GM21717 (cell line): ENCODE data around the gene TXNDC17.
"Not testable (repeated sequence)": the region's sequence is repeated elsewhere in the genome, so short reads cannot be mapped to it uniquely, and the experiment has no call there.

ENCODE experiments used
- ATAC-seq: cut with Tn5 transposase; IDR thresholded peaks from one replicate; pipeline ENCODE4 v1.9.1; 2021; ENCODE audit warnings: mild to moderate bottlenecking, moderate library complexity; ENCODE audit not compliant: unreplicated experiment

The TXNDC17 gene

GRCh38 chr17:6682339-6682738, 41.5 kb downstream of the TXNDC17 start:
- no peak for ATAC-seq

- ATAC-seq, result no peak
These were observed 42.3 kb downstream of the TXNDC17 start for GRCh38 chr17:6683081-6683684.

DNA sequence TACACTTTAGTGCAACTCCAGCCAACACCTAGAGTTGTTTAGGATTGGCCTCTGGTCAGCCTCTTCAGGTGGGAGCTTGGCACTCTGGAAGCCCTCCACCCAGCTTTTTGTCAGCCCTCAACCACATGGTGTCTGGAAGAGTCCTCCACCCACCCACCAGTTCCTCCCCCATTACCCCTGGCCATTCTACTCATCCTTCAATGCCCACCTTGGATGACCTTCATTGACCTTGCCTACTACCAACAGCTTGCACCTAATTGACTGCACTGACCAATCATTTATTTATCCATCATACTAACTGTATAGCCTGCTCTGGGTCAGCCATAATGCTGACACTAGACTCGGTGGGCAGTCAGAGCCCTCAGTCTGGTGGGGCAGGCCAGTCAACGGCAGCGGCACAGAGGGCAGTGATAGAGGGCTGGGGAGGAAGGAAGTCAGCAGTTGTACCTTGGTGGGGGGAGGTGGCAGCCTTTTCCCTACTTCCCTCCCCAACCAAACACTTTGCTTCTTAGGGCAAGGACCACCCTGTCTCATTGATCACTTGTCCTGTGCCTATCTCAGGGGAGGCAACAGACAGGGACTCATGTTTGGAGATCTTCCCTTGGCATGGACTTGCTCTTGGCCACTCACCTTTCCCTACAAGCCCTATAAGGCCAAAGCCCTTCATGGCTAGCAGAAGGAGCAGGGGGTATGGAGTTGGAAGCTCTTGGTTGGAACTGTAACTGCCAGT, 43.0 kb downstream of the TXNDC17 start:
- no peak for ATAC-seq

GRCh38 chr17:6684460-6684783, 43.6 kb downstream of the TXNDC17 start:
- no peak for ATAC-seq

DNA sequence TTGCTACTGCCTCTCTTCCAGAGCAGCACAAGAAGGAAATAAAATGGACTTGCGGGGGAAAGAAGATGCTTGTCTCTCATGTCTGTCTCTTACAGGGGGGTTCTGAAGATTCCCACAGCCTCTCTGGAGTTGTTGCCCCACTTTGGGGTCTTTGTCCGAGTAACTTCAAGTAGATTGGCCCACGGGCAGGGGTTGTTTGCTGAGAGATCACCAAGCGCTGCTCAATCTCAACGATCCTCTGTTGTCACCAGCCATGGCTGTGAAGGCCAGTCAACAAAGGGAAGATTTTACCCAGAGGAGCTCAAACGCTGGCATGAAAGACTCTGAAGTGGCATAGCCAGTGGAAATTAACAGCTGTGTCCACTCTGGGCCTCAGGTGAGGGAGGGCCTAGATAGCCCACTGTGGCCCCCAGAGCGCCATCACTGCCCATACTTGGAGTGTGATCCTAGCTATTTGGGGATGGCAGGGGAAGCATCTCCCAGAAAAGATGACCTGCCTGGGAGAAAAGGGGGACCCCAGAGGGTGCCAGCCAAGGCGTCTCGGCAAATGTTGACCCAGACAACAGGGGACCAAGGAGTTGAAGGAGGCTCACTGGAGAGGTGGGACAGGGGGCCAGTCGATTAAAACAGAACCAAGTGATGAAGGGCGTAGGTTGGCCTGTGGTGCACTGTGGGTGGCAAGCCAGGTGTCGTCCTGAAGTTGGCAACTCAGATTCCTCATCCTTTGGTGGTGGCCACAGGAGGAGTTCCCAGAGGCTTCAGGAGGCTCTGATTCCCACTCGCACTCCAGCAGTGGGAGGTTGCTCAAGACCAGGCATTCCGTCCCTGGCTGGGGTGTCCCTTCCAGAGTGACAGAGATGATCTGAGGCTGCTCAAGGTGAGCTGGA, 44.3 kb downstream of the TXNDC17 start:
- ATAC-seq, result no peak

DNA sequence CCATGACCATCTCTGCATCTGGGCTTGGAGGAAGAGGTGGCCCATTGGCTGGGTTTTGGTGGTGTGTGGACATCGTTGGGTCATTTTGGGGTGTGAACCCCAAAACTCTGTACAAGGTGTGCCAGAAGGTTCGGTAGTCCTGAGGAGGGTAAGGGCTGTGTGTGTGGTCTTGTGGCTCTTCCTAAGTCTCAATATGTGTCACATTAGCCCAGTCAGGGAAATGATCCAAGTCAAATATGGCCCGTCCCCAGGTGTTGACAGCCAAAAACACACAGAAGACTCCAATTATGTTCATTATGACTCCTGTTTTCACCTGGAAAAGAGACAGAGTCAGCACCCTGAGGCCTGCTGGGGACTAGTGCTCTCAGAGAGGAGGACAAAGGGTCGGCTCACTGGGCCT, 45.2 kb downstream of the TXNDC17 start:
- ATAC-seq, result no peak

- no peak for ATAC-seq
These were observed 48.1 kb downstream of the TXNDC17 start for GRCh38 chr17:6688944-6689343.

DNA sequence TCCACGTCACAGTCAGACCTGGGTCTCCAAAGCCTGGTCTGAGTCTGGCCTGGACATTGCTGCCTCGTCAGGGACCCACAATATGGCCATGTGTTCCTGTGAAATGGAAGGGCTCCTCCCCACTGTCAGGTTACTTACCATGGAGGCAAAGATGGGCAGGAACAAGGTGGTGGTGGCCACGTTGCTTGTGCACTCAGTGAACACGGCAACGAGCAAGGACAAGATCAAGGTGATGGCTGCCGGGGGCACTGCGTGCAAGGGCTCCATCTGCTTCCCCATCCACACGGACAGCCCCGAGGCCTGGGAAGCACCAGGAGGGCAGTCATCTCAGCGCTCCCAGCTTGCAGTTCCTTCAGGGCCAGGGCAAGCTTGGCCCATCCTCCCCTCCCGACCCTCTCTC, 49.8 kb downstream of the TXNDC17 start:
- ATAC-seq, result no peak

DNA sequence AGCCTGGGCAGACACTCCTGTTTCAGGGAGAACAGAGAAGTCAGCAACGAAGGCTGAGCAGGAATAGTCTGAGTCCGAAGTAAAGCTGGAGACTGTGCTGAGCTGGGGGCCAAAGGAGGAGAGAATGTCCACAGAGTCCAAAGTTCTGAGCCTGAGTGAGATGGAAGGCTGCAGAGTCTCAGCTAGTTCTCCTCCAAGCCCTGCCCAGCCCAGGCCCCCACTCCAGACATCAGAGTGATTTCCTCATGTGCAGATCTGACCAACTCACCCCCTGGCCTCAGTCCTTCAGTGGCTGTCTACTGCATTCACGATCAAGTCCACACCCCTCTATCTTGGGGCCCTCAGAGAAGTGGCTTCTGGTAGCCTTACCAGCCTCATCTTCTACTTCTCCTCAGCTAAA, 50.7 kb downstream of the TXNDC17 start:
- ATAC-seq, result no peak

- ATAC-seq, result not testable (repeated sequence)
These were observed 51.1 kb downstream of the TXNDC17 start for GRCh38 chr17:6691958-6692357.
